Activated naive CD4-positive, alpha-beta T cell treated with anti-CD3 and anti-CD28 coated beads, Interleukin-2, amount 10 ng/mL, durations not matched to agents 7 days and 5 days (primary cell): Measurements from ENCODE around the gene DENND1A.

Experiments
- CTCF ChIA-PET: fragments of 350-600 bp; sonication (Branson Sonifier 250); formaldehyde crosslinking; loops from one replicate; lab custom pipeline; 2021; ENCODE audit warnings: antibody characterized with exemption; lab: Charles Lee
- DNase-seq: peaks from one replicate; pipeline ENCODE4 v3.0.0-alpha.2; 2020
- H3K27ac Mint-ChIP-seq: one replicate; pipeline ENCODE4 v1.8.0; 2021; ENCODE audit warnings: mild to moderate bottlenecking, moderate library complexity, mixed read lengths
- H3K27me3 Mint-ChIP-seq: one replicate; pipeline ENCODE4 v1.8.0; 2021; ENCODE audit warnings: mild to moderate bottlenecking, mixed read lengths
- H3K36me3 Mint-ChIP-seq: one replicate; pipeline ENCODE4 v1.8.0; 2021; ENCODE audit warnings: mixed read lengths
- H3K4me1 Mint-ChIP-seq: one replicate; pipeline ENCODE4 v1.8.0; 2021; ENCODE audit warnings: mixed read lengths
- H3K4me3 Mint-ChIP-seq: one replicate; pipeline ENCODE4 v1.8.0; 2021; ENCODE audit warnings: mild to moderate bottlenecking, moderate library complexity, mixed read lengths
- H3K9me3 Mint-ChIP-seq: one replicate; pipeline ENCODE4 v1.8.0; 2021; ENCODE audit warnings: mixed read lengths

The DENND1A gene

GRCh38 chr9:123691765-123692303 lies 238.1 kb downstream of the DENND1A start:
- no peak for DNase-seq
- no peaks in the 10 kb centered on the region for H3K27me3 Mint-ChIP-seq
- peaks cover 9% of the 10 kb centered on the region for H3K4me1 Mint-ChIP-seq
- no peaks in the 10 kb centered on the region for H3K36me3 Mint-ChIP-seq
- CTCF ChIA-PET, result no interaction called here
- H3K9me3 Mint-ChIP-seq, result no peaks in the 10 kb centered on the region
- H3K4me3 Mint-ChIP-seq, result no peak overlapping the region
- H3K27ac Mint-ChIP-seq, result no peak overlapping the region

GRCh38 chr9:123689701-123690428 lies 240.1 kb downstream of the DENND1A start:
- no peaks in the 10 kb centered on the region for H3K36me3 Mint-ChIP-seq
- CTCF ChIA-PET, result no interaction called here
- H3K9me3 Mint-ChIP-seq, result no peaks in the 10 kb centered on the region
- no peak overlapping the region for H3K27ac Mint-ChIP-seq
- H3K4me3 Mint-ChIP-seq, result no peak overlapping the region
- no peak for DNase-seq
- H3K27me3 Mint-ChIP-seq, result no peaks in the 10 kb centered on the region
- peaks cover 13% of the 10 kb centered on the region for H3K4me1 Mint-ChIP-seq

- Mint-ChIP-seq H3K27ac (no peak overlapping the region), H3K27me3 (no peaks in the 10 kb centered on the region), H3K4me3 (no peak overlapping the region), H3K9me3 (no peaks in the 10 kb centered on the region), H3K4me1 (peaks cover 22% of the 10 kb centered on the region), H3K36me3 (no peaks in the 10 kb centered on the region)
- DNase-seq, result no peak
- CTCF ChIA-PET, result no interaction called here
These were observed 242.6 kb downstream of the DENND1A start for GRCh38 chr9:123687246-123687751.

- Mint-ChIP-seq H3K9me3 (no peaks in the 10 kb centered on the region), H3K4me3 (no peak overlapping the region), H3K27me3 (no peaks in the 10 kb centered on the region), H3K27ac (no peak overlapping the region), H3K36me3 (no peaks in the 10 kb centered on the region), H3K4me1 (peaks cover 22% of the 10 kb centered on the region)
- CTCF ChIA-PET, result no interaction called here
- no peak for DNase-seq
These were observed 243.1 kb downstream of the DENND1A start for GRCh38 chr9:123686829-123687192.

- Mint-ChIP-seq H3K9me3 (no peaks in the 10 kb centered on the region), H3K27ac (no peak overlapping the region), H3K27me3 (no peaks in the 10 kb centered on the region), H3K36me3 (no peaks in the 10 kb centered on the region), H3K4me3 (no peak overlapping the region), H3K4me1 (peaks cover 22% of the 10 kb centered on the region)
- CTCF ChIA-PET, result no interaction called here
- DNase-seq, result no peak
These were observed 243.6 kb downstream of the DENND1A start for GRCh38 chr9:123686131-123686828.

- no peak for DNase-seq
- Mint-ChIP-seq H3K4me1 (peaks cover 22% of the 10 kb centered on the region), H3K9me3 (no peaks in the 10 kb centered on the region), H3K36me3 (no peaks in the 10 kb centered on the region), H3K27me3 (no peaks in the 10 kb centered on the region), H3K27ac (no peak overlapping the region), H3K4me3 (no peak overlapping the region)
- CTCF ChIA-PET, result no interaction called here
These were observed 244.3 kb downstream of the DENND1A start for GRCh38 chr9:123685489-123686083.

- CTCF ChIA-PET, result no interaction called here
- DNase-seq, result no peak
- Mint-ChIP-seq H3K4me1 (peaks cover 26% of the 10 kb centered on the region), H3K4me3 (no peak overlapping the region), H3K27ac (no peak overlapping the region), H3K36me3 (no peaks in the 10 kb centered on the region), H3K9me3 (no peaks in the 10 kb centered on the region), H3K27me3 (no peaks in the 10 kb centered on the region)
These were observed 245.4 kb downstream of the DENND1A start for GRCh38 chr9:123684393-123685149.

GRCh38 chr9:123682746-123683145 lies 247.2 kb downstream of the DENND1A start:
- H3K4me1 Mint-ChIP-seq, result peaks cover 36% of the 10 kb centered on the region
- no peak overlapping the region for H3K27ac Mint-ChIP-seq
- no peak overlapping the region for H3K4me3 Mint-ChIP-seq
- H3K27me3 Mint-ChIP-seq, result no peaks in the 10 kb centered on the region
- H3K9me3 Mint-ChIP-seq, result no peaks in the 10 kb centered on the region
- H3K36me3 Mint-ChIP-seq, result no peaks in the 10 kb centered on the region
- CTCF ChIA-PET, result no interaction called here
- no peak for DNase-seq

- Mint-ChIP-seq H3K4me1 (peaks cover 26% of the 10 kb centered on the region), H3K4me3 (no peak overlapping the region), H3K9me3 (no peaks in the 10 kb centered on the region), H3K27me3 (no peaks in the 10 kb centered on the region), H3K36me3 (no peaks in the 10 kb centered on the region), H3K27ac (no peak overlapping the region)
- CTCF ChIA-PET, result no interaction called here
- no peak for DNase-seq
These were observed 249.6 kb downstream of the DENND1A start for GRCh38 chr9:123680352-123680751.

- peaks cover 2% of the 10 kb centered on the region for H3K36me3 Mint-ChIP-seq
- H3K27me3 Mint-ChIP-seq, result no peaks in the 10 kb centered on the region
- peaks cover 20% of the 10 kb centered on the region for H3K4me1 Mint-ChIP-seq
- CTCF ChIA-PET, result no interaction called here
- peak; percentile 39 for DNase-seq
- no peak overlapping the region for H3K4me3 Mint-ChIP-seq
- no peak overlapping the region for H3K27ac Mint-ChIP-seq
- H3K9me3 Mint-ChIP-seq, result no peaks in the 10 kb centered on the region
These were observed 250.5 kb downstream of the DENND1A start for GRCh38 chr9:123679330-123679987.

GRCh38 chr9:123678878-123679329 lies 251.0 kb downstream of the DENND1A start:
- no peak overlapping the region for H3K27ac Mint-ChIP-seq
- no peak for DNase-seq
- peaks cover 4% of the 10 kb centered on the region for H3K36me3 Mint-ChIP-seq
- CTCF ChIA-PET, result no interaction called here
- H3K27me3 Mint-ChIP-seq, result no peaks in the 10 kb centered on the region
- peaks cover 3% of the 10 kb centered on the region for H3K9me3 Mint-ChIP-seq
- peaks cover 14% of the 10 kb centered on the region for H3K4me1 Mint-ChIP-seq
- H3K4me3 Mint-ChIP-seq, result no peak overlapping the region

GRCh38 chr9:123678038-123678877 lies 251.7 kb downstream of the DENND1A start:
- Mint-ChIP-seq H3K27ac (no peak overlapping the region), H3K27me3 (no peaks in the 10 kb centered on the region), H3K4me1 (peaks cover 14% of the 10 kb centered on the region), H3K36me3 (peaks cover 6% of the 10 kb centered on the region), H3K4me3 (no peak overlapping the region), H3K9me3 (peaks cover 4% of the 10 kb centered on the region)
- CTCF ChIA-PET, result no interaction called here
- DNase-seq, result no peak

GRCh38 chr9:123676869-123677268 lies 253.1 kb downstream of the DENND1A start:
- Mint-ChIP-seq H3K4me1 (peaks cover 14% of the 10 kb centered on the region), H3K36me3 (peaks cover 7% of the 10 kb centered on the region), H3K27me3 (no peaks in the 10 kb centered on the region), H3K4me3 (no peak overlapping the region), H3K27ac (no peak overlapping the region), H3K9me3 (peaks cover 4% of the 10 kb centered on the region)
- DNase-seq, result no peak
- CTCF ChIA-PET, result no interaction called here
